ENCODE results near the gene HTRA1.

DNA sequence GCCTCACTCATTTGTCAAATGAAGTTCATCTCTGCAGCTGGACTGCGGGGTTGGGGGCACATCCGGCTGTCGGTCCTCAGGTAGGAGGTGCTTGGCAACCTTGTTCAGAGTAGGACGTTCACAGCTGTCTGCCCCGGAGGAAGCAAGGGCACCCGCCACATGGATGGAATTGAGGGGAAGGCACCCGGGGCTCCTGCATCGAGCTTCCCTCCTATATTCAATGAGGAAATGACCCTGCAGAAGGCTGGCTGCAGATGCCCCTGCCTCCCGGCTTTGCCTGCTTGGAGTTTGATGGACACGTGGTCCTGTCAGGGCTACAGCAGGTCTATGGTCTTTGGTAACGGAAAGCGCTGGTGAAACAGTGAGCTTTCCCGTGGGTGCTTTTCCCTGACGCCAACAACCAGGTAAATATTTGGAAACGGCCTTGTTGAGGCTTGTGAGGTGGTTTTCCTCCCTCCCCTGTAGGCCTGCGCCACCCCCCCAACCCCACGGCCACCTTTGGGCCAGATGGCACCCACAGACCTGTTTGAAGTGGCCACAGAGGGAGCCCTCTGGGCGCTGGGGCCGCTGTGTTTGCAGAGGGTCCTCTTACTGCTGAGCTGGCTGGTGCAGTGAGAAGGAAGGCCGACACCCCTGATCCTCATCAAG, 32.9 kb downstream of the HTRA1 start:
- TF ChIP-seq, protein P1, sequence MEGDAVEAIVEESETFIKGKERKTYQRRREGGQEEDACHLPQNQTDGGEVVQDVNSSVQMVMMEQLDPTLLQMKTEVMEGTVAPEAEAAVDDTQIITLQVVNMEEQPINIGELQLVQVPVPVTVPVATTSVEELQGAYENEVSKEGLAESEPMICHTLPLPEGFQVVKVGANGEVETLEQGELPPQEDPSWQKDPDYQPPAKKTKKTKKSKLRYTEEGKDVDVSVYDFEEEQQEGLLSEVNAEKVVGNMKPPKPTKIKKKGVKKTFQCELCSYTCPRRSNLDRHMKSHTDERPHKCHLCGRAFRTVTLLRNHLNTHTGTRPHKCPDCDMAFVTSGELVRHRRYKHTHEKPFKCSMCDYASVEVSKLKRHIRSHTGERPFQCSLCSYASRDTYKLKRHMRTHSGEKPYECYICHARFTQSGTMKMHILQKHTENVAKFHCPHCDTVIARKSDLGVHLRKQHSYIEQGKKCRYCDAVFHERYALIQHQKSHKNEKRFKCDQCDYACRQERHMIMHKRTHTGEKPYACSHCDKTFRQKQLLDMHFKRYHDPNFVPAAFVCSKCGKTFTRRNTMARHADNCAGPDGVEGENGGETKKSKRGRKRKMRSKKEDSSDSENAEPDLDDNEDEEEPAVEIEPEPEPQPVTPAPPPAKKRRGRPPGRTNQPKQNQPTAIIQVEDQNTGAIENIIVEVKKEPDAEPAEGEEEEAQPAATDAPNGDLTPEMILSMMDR (IDR thresholded peaks at IDR 0.05 in 8 of 11, conservative IDR thresholded peaks at IDR 0.05 in 3 of 11) = no peak
- TF ChIP-seq POLR2A (IDR thresholded peaks at IDR 0.05) = no peak
